Calu3 (cell line): ENCODE measurements around the gene CPPED1. TPM values are rescaled to one million over a fixed set of nuclear protein-coding genes. Genes with fewer than 3 reads are reported as not detected.

Source experiments
- BruUV-seq: library from RNA; stranded (reverse); fragments of 400-500 nt; replicated peaks from 2 replicates; lab custom pipeline; 2021; lab: Mats Ljungman, UMichigan
- CTCF ChIA-PET: fragments of 300-600 bp; sonication (Branson Sonifier 250); formaldehyde crosslinking; loops from one replicate; lab custom pipeline; 2022; ENCODE audit warnings: antibody characterized with exemption; lab: Charles Lee
- DNase-seq: peaks from one replicate; pipeline ENCODE4 v3.0.0; 2022
- H3K27ac Mint-ChIP-seq: one replicate; pipeline ENCODE4 v1.8.0; 2022; ENCODE audit warnings: mixed read lengths; ENCODE audit not compliant: unreplicated experiment
- H3K27me3 Mint-ChIP-seq: one replicate; pipeline ENCODE4 v1.8.0; 2022; ENCODE audit warnings: mixed read lengths; ENCODE audit not compliant: unreplicated experiment
- H3K36me3 Mint-ChIP-seq: one replicate; pipeline ENCODE4 v1.8.0; 2022; ENCODE audit warnings: mild to moderate bottlenecking, moderate library complexity, mixed read lengths; ENCODE audit not compliant: insufficient read depth, unreplicated experiment
- H3K4me1 Mint-ChIP-seq: one replicate; pipeline ENCODE4 v1.8.0; 2022; ENCODE audit warnings: mild to moderate bottlenecking, low read depth, mixed read lengths; ENCODE audit not compliant: unreplicated experiment
- H3K4me3 Mint-ChIP-seq: one replicate; pipeline ENCODE4 v1.8.0; 2022; ENCODE audit warnings: mild to moderate bottlenecking, low read depth, moderate library complexity, mixed read lengths; ENCODE audit not compliant: unreplicated experiment
- H3K9me3 Mint-ChIP-seq: one replicate; pipeline ENCODE4 v1.8.0; 2022; ENCODE audit warnings: low read depth, mixed read lengths; ENCODE audit not compliant: unreplicated experiment
- intact Hi-C: fragments of 100-400 bp; cut with micrococcal nuclease; formaldehyde crosslinking; loops from one replicate; pipeline ENCODE4 v1.10.0; 2022; ENCODE audit not compliant: unreplicated experiment
- total RNA-seq: library from RNA; stranded (reverse); gene quantifications from 2 replicates; pipeline ENCODE4 v1.2.3, GENCODE V29; 2022
- TF ChIP-seq, protein P1 (sequence below): fragments of 200-600 bp; IDR thresholded peaks from one replicate; pipeline ENCODE4 v1.8.0; 2022; ENCODE audit warnings: antibody characterized with exemption; ENCODE audit not compliant: unreplicated experiment

Gene CPPED1
- total RNA-seq, 1 experiment from 2014 or later: not detected

DNA sequence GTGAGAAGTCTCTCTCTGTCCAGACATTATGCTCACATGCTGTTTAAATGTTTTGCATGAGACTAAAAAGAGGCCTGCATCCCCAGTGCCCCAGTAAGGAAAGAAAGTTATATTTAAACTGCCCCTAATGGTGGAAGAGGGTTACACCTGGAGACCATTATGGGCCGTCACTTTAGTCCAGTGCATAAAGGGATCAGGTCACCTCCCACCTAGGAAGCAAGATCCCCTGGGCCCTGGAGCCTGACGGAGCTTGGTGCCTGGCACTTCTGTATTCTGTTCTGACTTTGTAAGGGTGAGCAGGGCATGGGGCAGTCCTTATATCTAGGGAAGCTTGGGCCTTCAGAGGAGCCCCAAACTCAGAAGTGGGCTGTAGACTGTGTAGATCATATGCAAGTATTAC is 67.9 kb downstream of the CPPED1 start:
- Mint-ChIP-seq H3K27ac (no peak overlapping the region), H3K4me3 (no peak overlapping the region), H3K36me3 (no peaks in the 10 kb centered on the region), H3K4me1 (no peaks in the 10 kb centered on the region), H3K9me3 (peaks cover 13% of the 10 kb centered on the region), H3K27me3 (no peaks in the 10 kb centered on the region)
- BruUV-seq: no TSS peak
- TF ChIP-seq, protein P1, sequence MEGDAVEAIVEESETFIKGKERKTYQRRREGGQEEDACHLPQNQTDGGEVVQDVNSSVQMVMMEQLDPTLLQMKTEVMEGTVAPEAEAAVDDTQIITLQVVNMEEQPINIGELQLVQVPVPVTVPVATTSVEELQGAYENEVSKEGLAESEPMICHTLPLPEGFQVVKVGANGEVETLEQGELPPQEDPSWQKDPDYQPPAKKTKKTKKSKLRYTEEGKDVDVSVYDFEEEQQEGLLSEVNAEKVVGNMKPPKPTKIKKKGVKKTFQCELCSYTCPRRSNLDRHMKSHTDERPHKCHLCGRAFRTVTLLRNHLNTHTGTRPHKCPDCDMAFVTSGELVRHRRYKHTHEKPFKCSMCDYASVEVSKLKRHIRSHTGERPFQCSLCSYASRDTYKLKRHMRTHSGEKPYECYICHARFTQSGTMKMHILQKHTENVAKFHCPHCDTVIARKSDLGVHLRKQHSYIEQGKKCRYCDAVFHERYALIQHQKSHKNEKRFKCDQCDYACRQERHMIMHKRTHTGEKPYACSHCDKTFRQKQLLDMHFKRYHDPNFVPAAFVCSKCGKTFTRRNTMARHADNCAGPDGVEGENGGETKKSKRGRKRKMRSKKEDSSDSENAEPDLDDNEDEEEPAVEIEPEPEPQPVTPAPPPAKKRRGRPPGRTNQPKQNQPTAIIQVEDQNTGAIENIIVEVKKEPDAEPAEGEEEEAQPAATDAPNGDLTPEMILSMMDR: no peak
- CTCF ChIA-PET: interaction anchor here (0.9 kb wide), 1 partner anchor 12 kb away, joined by 3 read pairs; no protein-coding TSS in a partner anchor
- intact Hi-C loops: no loop called here
- DNase-seq: no peak

DNA sequence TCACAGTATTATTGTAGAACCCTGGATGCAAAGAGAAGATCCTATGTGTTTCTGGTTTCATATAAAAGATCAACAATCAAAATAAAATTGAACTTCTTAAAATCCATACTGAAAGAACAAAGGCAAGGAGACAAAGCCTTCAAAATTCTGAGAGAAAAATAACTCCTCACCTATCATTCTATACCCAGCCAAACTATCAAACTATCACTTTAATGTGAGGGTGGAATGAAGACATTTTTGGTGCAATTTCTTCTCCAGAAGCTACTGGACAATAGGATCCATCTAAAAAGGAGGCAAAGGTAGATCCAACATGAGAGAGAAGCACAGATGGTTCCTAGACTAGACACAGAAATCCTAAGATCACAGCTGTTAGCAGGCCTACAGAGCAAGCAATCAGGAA is 71.1 kb downstream of the CPPED1 start:
- CTCF ChIA-PET: no interaction called here

DNA sequence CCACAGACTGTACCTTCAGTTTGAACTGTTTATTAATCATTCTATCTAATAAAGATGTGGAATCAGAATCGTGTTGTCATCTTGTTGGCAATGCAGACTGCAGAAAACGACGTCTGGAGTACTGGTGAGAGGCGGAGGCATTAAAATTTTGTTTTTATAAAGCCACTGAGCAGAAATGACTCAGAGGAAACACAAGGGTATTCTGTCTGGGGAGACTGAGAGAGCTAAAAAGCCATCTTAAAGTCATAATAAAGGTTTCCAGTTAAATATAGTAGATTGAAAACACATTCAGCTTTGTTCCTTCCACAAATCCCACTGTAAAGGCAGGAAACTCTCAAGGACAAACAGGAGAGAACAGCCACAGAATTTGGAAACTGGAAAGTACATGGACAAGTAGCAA is 74.2 kb downstream of the CPPED1 start:
- Mint-ChIP-seq H3K27ac (no peak overlapping the region), H3K9me3 (peaks cover 8% of the 10 kb centered on the region), H3K36me3 (no peaks in the 10 kb centered on the region), H3K4me1 (no peaks in the 10 kb centered on the region), H3K27me3 (peaks cover 6% of the 10 kb centered on the region), H3K4me3 (no peak overlapping the region)
- no peak for DNase-seq
- TF ChIP-seq, protein P1: no peak
- intact Hi-C loops: no loop called here
- CTCF ChIA-PET: no interaction called here
- BruUV-seq: no TSS peak

More for the DNA sequence above, 71.1 kb downstream of the CPPED1 start:
- peaks cover 10% of the 10 kb centered on the region for H3K9me3 Mint-ChIP-seq
- H3K36me3 Mint-ChIP-seq: no peaks in the 10 kb centered on the region
- intact Hi-C loops: no loop called here
- H3K27ac Mint-ChIP-seq: no peak overlapping the region
- no peaks in the 10 kb centered on the region for H3K27me3 Mint-ChIP-seq
- TF ChIP-seq, protein P1: no peak
- no TSS peak for BruUV-seq
- no peak overlapping the region for H3K4me3 Mint-ChIP-seq
- DNase-seq: no peak
- no peaks in the 10 kb centered on the region for H3K4me1 Mint-ChIP-seq

DNA sequence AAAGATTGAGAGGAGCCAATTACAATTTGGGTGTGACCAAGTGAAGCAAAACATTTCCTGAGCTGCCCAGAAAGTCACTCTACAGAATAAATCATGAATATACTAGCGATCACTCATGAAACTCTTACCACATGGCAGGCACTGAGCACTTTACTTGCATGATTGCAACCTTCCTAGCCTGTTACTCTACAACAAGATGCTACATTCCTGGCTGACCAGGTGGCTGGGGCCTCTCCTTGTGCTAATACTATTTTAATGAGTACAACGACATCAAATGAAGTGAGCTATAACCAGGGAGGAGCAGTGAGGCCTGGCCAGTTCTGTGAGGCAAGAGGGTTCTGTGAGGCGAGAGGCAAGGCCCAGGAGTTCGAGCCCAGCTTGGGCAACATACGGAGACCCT is 75.2 kb downstream of the CPPED1 start:
- H3K4me3 Mint-ChIP-seq: no peak overlapping the region
- no peaks in the 10 kb centered on the region for H3K36me3 Mint-ChIP-seq
- BruUV-seq: no TSS peak
- CTCF ChIA-PET: no interaction called here
- no peak for DNase-seq
- peaks cover 16% of the 10 kb centered on the region for H3K27me3 Mint-ChIP-seq
- H3K4me1 Mint-ChIP-seq: no peaks in the 10 kb centered on the region
- H3K27ac Mint-ChIP-seq: no peak overlapping the region
- H3K9me3 Mint-ChIP-seq: peaks cover 7% of the 10 kb centered on the region
- intact Hi-C loops: no loop called here
- TF ChIP-seq, protein P1: no peak
